GM12875 (cell line): ENCODE measurements around the gene LBHD2.
"Not testable (repeated sequence)": the region's sequence is repeated elsewhere in the genome, so short reads cannot be mapped to it uniquely, and the experiment has no call there.

Experiments
- H3K4me3 ChIP-seq: one replicate; pipeline ENCODE4 v1.5.1; 2011; ENCODE audit warnings: low read depth, low read length, control low read depth
- CTCF ChIP-seq: IDR thresholded peaks from 2 replicates; pipeline ENCODE4 v1.5.1; 2011; ENCODE audit warnings: low read depth, mild to moderate bottlenecking, control low read depth, inconsistent platforms, low read length, moderate library complexity, borderline replicate concordance; ENCODE audit not compliant: insufficient read depth

The LBHD2 gene

GRCh38 chr14:103118663-103119404, 34.8 kb downstream of the LBHD2 start:
- H3K4me3 ChIP-seq = no peak overlapping the region
- TF ChIP-seq CTCF = no peak

GRCh38 chr14:103119527-103119926, 35.5 kb downstream of the LBHD2 start:
- H3K4me3 ChIP-seq = not testable (repeated sequence)

- no peak overlapping the region for H3K4me3 ChIP-seq
- no peak for TF ChIP-seq CTCF
These were observed 37.3 kb downstream of the LBHD2 start for GRCh38 chr14:103121121-103121845.

GRCh38 chr14:103121846-103122584, 38.0 kb downstream of the LBHD2 start:
- no peak for TF ChIP-seq CTCF
- H3K4me3 ChIP-seq = no peak overlapping the region

- TF ChIP-seq CTCF = no peak
- peak overlapping the region; percentile 75 for H3K4me3 ChIP-seq
These were observed 38.6 kb downstream of the LBHD2 start for GRCh38 chr14:103122585-103122946.

- H3K4me3 ChIP-seq = peak within 1 kb of the TSS; percentile 75
- no peak for TF ChIP-seq CTCF
These were observed 39.1 kb downstream of the LBHD2 start, which contains the start of gene TNFAIP2 for GRCh38 chr14:103122947-103123633. TSS of gene TNFAIP2 (plus strand) at chr14:103123461. CDS start at chr14:103126458, 2,997 bp downstream.
